D721Med (cell line): ENCODE measurements around the gene SLC38A10.

ENCODE experiments used
- DNase-seq: peaks from one replicate; pipeline ENCODE4 v3.0.0; 2011; ENCODE audit warnings: low spot score; ENCODE audit not compliant: insufficient read length
- FAIRE-seq: peaks from 2 replicates; lab custom pipeline; 2011; peaks lifted over from hg19 to GRCh38; lab: Jason Lieb, UNC
- TF ChIP-seq, protein P1 (sequence below): IDR thresholded peaks from 2 replicates; pipeline ENCODE4 v1.5.1; 2012; ENCODE audit warnings: mild to moderate bottlenecking, control low read depth; ENCODE audit not compliant: insufficient read depth; ENCODE audit errors: missing control alignments

The SLC38A10 gene

GRCh38 chr17:81234940-81235821 is 59.9 kb downstream of the SLC38A10 start:
- no peak for DNase-seq
- no peak for FAIRE-seq
- TF ChIP-seq, protein P1, sequence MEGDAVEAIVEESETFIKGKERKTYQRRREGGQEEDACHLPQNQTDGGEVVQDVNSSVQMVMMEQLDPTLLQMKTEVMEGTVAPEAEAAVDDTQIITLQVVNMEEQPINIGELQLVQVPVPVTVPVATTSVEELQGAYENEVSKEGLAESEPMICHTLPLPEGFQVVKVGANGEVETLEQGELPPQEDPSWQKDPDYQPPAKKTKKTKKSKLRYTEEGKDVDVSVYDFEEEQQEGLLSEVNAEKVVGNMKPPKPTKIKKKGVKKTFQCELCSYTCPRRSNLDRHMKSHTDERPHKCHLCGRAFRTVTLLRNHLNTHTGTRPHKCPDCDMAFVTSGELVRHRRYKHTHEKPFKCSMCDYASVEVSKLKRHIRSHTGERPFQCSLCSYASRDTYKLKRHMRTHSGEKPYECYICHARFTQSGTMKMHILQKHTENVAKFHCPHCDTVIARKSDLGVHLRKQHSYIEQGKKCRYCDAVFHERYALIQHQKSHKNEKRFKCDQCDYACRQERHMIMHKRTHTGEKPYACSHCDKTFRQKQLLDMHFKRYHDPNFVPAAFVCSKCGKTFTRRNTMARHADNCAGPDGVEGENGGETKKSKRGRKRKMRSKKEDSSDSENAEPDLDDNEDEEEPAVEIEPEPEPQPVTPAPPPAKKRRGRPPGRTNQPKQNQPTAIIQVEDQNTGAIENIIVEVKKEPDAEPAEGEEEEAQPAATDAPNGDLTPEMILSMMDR: no peak

DNA sequence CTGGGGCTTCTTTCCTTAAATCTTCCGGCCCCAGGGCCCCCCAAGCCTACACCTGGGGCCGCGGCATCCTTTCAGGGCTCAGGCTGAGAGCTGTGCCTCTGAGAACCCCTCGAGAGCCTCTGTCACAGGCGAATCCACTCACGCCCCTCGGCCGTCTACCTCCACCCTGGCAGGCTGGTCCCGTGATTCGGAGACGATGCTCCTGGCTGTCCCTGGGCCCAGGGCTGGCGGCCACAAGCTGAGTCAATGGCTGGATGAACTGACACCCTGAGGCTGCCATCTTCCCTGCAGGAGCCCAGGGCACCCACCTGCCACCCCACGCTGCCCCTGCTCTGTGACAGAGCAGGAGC is 60.6 kb downstream of the SLC38A10 start:
- FAIRE-seq: no peak
- DNase-seq: no peak
- TF ChIP-seq, protein P1: no peak

DNA sequence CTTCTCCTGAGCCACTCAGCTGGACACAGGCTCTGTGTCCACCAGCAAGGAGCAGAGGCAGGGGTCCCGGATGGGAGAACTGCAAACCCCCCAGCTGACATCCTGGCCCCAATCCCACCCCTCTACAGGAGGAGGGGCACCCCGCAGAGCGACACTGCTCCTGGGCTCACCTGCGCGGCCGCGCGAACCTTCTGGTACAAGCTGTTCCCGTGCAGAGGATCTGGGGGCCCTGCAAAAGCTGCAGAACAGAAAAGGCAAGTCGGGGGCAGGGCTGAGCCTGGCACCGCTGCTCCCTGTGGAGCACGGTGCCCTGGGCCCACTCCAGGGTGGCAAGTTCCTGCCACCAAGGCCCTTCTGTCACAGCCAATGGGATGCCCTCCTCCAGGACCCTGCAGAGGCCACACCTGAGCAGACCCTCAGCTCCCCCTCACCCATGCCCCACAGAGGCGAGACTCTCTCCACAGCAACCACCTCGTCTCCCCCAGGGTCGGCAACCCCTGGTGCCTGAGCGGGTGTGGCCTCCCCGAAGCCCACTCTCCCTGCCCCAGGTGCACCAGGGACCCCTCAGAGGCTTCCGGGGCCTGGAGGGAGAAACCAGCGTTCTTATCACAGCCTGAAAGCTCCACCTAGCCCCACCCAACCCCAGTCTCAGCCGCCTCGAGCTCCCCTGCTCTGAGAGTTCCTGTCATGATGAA is 61.1 kb downstream of the SLC38A10 start:
- FAIRE-seq: no peak
- DNase-seq: no peak
- TF ChIP-seq, protein P1: no peak

DNA sequence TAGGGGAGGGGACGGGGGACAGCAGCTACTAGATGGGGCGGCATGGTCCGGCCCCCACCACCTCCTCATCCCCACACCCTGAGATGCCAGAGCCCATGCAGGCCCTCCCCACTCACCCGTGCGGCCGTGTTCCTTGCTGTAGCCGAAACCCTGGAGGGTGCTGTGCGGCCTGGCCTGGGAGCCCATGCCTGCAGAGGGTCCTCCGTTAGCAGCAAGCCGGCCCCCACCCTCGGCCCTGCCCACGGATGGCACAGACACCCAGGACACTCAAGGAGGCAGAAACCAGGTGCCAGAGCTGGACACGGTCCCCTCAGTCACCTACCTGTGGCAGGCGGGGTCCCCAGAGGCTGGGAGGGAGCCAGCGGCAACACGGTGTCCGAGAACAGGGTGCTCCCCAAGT is 61.8 kb downstream of the SLC38A10 start:
- DNase-seq: no peak

GRCh38 chr17:81232616-81233241 is 62.4 kb downstream of the SLC38A10 start:
- TF ChIP-seq, protein P1: no peak
- FAIRE-seq (no peak), DNase-seq (no peak)

More for the DNA sequence above, 61.8 kb downstream of the SLC38A10 start:
- TF ChIP-seq, protein P1: no peak
- no peak for FAIRE-seq

- DNase-seq (no peak), FAIRE-seq (no peak)
- TF ChIP-seq, protein P1: no peak
Observed at GRCh38 chr17:81231766-81232581, 63.1 kb downstream of the SLC38A10 start.
